ENCODE results near the gene PNMA8A. TPM values are rescaled to one million over a fixed set of nuclear protein-coding genes. Genes with fewer than 3 reads are reported as not detected.

The PNMA8A gene
- total and polyA plus RNA-seq, 12 donors = 7.6 to 64.6 (median 44.2) TPM

GRCh38 chr19:46447824-46448223, 23.5 kb downstream of the PNMA8A start:
- no peak for DNase-seq
- TF ChIP-seq POLR2A (IDR thresholded peaks at IDR 0.05) (no peak), CTCF (IDR thresholded peaks at IDR 0.05) (no peak)
- H3K9me3 ChIP-seq (replicated peaks in 1 of 3) = no peaks in the 10 kb centered on the region
- intact Hi-C loops (cut with DNase I) = no loop called here
- peaks cover 2 to 9% of the 10 kb centered on the region in 2 donors for H3K4me1 ChIP-seq (replicated peaks in 1 of 2)
- H3K4me3 ChIP-seq = no peak overlapping the region
- 67 to 88% (median 76%) methylated on average over 4 to 5 of the region's 5 CpGs for WGBS, 4 donors
- no peaks in the 10 kb centered on the region for H3K27me3 ChIP-seq
- H3K36me3 ChIP-seq (replicated peaks in 1 of 2) = no peaks in the 10 kb centered on the region
- H3K27ac ChIP-seq = no peak overlapping the region

DNA sequence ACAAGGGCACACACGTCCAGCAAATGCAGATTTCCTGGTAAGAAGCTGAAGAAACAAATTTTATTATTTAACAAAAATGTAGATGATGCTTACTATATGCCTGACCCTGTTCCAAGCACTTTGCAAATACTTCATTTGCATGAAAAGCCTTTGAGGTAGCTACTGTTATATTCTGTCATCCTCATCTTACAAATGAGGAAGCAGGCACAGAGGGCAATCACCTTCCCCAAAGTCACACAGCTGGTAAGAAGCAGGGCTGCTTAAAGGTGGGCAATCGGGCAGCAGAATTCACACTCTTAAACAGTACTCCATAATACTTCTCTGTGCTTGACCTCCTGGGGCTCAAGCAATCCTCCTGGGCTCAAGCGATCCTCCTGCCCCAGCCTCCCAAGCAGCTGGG, 24.4 kb downstream of the PNMA8A start:
- Histone ChIP-seq H3K4me1 (replicated peaks in 1 of 2) (peaks cover 11 to 17% of the 10 kb centered on the region in 2 donors), H3K36me3 (replicated peaks in 1 of 2) (no peaks in the 10 kb centered on the region), H3K27me3 (no peaks in the 10 kb centered on the region), H3K9me3 (replicated peaks in 1 of 3) (no peaks in the 10 kb centered on the region), H3K27ac (no peak overlapping the region), H3K4me3 (no peak overlapping the region)
- intact Hi-C loops (cut with DNase I) = no loop called here
- TF ChIP-seq CTCF (IDR thresholded peaks at IDR 0.05) (no peak), POLR2A (IDR thresholded peaks at IDR 0.05) (no peak)
- 46 to 59% (median 47%) methylated on average over 3 of the region's 3 CpGs for WGBS, 4 donors
- DNase-seq = no peak

DNA sequence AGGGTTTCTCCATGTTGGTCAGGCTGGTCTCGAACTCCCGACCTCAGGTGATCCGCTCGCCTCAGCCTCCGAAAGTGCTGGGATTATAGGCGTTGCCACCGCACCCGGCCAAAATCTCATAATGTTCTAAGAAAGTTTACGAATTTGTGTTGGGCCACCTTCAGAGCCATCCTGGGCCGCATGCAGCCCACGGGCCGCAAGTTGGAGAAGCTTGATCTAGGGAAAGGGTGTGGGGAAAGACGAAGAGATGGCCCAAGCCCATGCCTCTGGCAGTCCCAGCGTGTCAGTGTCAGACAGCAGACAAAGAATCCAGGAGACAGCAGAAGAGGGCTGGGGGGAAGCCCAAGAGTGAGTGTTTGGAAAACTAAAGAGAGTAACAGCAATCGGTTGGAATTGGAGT, 25.3 kb downstream of the PNMA8A start:
- no peaks in the 10 kb centered on the region for H3K9me3 ChIP-seq (replicated peaks in 1 of 3)
- no peaks in the 10 kb centered on the region for H3K27me3 ChIP-seq
- no peak overlapping the region for H3K27ac ChIP-seq
- WGBS, 4 donors = 85 to 90% (median 88%) methylated on average over 15 of the region's 15 CpGs
- DNase-seq = no peak
- H3K4me3 ChIP-seq = no peak overlapping the region
- no peaks in the 10 kb centered on the region for H3K36me3 ChIP-seq (replicated peaks in 1 of 2)
- intact Hi-C loops (cut with DNase I) = no loop called here
- H3K4me1 ChIP-seq (replicated peaks in 1 of 2) = peaks cover 16 to 26% of the 10 kb centered on the region in 2 donors
- TF ChIP-seq CTCF (IDR thresholded peaks at IDR 0.05) (no peak), POLR2A (IDR thresholded peaks at IDR 0.05) (no peak)

DNA sequence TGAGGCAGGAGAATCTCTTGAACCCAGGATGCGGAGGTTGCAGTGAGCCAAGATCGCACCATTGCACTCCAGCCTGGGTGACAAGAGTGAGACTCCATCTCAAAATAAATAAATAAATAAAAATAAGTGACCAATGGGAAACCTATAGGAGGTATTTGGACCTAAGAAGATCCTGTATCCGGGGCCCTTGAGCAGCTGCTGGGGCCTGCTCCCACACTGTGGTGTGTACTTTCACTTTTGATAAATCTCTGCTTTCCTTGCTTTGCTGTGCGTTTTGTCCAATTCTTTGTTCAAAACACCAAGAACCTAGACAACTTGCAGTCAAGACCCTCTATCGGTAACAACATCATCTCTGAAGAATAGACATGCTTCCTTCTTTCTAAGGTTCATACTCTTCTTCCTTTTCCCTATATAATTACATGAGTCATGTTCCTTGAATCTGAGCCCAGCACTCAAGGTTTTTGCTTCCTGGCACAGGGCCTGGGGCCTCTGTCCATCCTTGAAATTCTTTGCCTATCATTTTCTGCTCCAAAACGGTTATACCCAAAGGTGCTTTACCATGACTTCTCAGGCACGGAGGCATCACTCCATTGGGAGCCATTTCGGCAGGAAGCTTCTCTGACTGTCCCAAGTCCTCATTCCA, 28.4 kb downstream of the PNMA8A start:
- H3K27ac ChIP-seq = peak overlapping the region; percentile 31 to 68 (median 56)
- H3K36me3 ChIP-seq (replicated peaks in 1 of 2) = no peaks in the 10 kb centered on the region
- H3K9me3 ChIP-seq (replicated peaks in 1 of 3) = no peaks in the 10 kb centered on the region
- peaks cover 16 to 26% of the 10 kb centered on the region in 2 donors for H3K4me1 ChIP-seq (replicated peaks in 1 of 2)
- peak; percentile 72 to 91 (median 85) for DNase-seq
- TF ChIP-seq POLR2A (IDR thresholded peaks at IDR 0.05) (no peak), CTCF (IDR thresholded peaks at IDR 0.05) (no peak)
- intact Hi-C loops (cut with DNase I) = no loop called here
- 38 to 49% (median 41%) methylated on average over 8 of the region's 8 CpGs for WGBS, 4 donors
- peak overlapping the region in 1 of 4 donors; percentile 26 for H3K4me3 ChIP-seq
- no peaks in the 10 kb centered on the region for H3K27me3 ChIP-seq

All from adrenal gland (tissue), 12 donors.